22Rv1 (cell line): ENCODE measurements around the gene IQCH.

Experiments used
- CTCF ChIP-seq: fragments of 450-650 bp; IDR thresholded peaks from 2 replicates; pipeline ENCODE4 v1.5.1; 2017; ENCODE audit warnings: mild to moderate bottlenecking
- ZFX ChIP-seq: fragments of 450-650 bp; IDR thresholded peaks from 2 replicates; pipeline ENCODE4 v1.6.1; 2017; ENCODE audit warnings: antibody characterized with exemption, borderline replicate concordance

- TF ChIP-seq CTCF, result no peak
- no peak for TF ChIP-seq ZFX
Observed at GRCh38 chr15:67551207-67551743, 296.7 kb downstream of the IQCH start.
